ENCODE measurements around the gene ARHGAP15.

GRCh38 chr2:143706354-143706753, 577.1 kb downstream of the ARHGAP15 start:
- no peak for TF ChIP-seq REST (IDR thresholded peaks at IDR 0.05; ENCODE audit: insufficient read depth in 1 of 2, low read depth in 2 of 2, low read length in 1 of 2)
- no peak for TF ChIP-seq CTCF (IDR thresholded peaks at IDR 0.05)
- no peak for TF ChIP-seq POLR2AphosphoS5 (IDR thresholded peaks at IDR 0.05; ENCODE audit: low read depth, low read length)
